HEK293T (cell line): ENCODE measurements around the gene OR10AD1.
"Not testable (repeated sequence)": the region's sequence is repeated elsewhere in the genome, so short reads cannot be mapped to it uniquely, and the experiment has no call there.

Experiments
- CTCF ChIA-PET: fragments of 350-600 bp; formaldehyde crosslinking; extraction: SDS; loops from one replicate; lab custom pipeline; 2021; ENCODE audit warnings: antibody characterized with exemption, inconsistent platforms; lab: Yijun Ruan, JAX
- POLR2A ChIA-PET: fragments of 350-600 bp; formaldehyde crosslinking; extraction: SDS; loops from one replicate; lab custom pipeline; 2020; ENCODE audit warnings: antibody characterized with exemption, inconsistent platforms; lab: Yijun Ruan, JAX
- DNase-seq: peaks from one replicate; pipeline ENCODE4 v3.0.0; 2012; ENCODE audit warnings: mixed read lengths; ENCODE audit errors: extremely low spot score
- ARNT ChIP-seq: fragments of 450-650 bp; IDR thresholded peaks from 2 replicates; pipeline ENCODE4 v1.6.1; 2017; ENCODE audit warnings: mild to moderate bottlenecking
- BHLHE40 ChIP-seq: fragments of 450-650 bp; IDR thresholded peaks from 2 replicates; pipeline ENCODE4 v1.6.1; 2016; ENCODE audit warnings: mild to moderate bottlenecking, moderate library complexity, borderline replicate concordance
- CTBP1 ChIP-seq: fragments of 450-650 bp; IDR thresholded peaks from 2 replicates; pipeline ENCODE4 v1.6.1; 2016; ENCODE audit warnings: borderline replicate concordance
- ELF4 ChIP-seq: fragments of 450-650 bp; IDR thresholded peaks from 2 replicates; pipeline ENCODE4 v1.6.1; 2017; ENCODE audit warnings: antibody characterized with exemption
- FOXA1 ChIP-seq: fragments of 450-650 bp; IDR thresholded peaks from 2 replicates; pipeline ENCODE4 v1.6.1; 2016; ENCODE audit warnings: mild to moderate bottlenecking
- FOXK2 ChIP-seq: fragments of 450-650 bp; IDR thresholded peaks from 2 replicates; pipeline ENCODE4 v1.6.1; 2016; ENCODE audit warnings: mild to moderate bottlenecking
- FOXM1 ChIP-seq: fragments of 450-650 bp; IDR thresholded peaks from 2 replicates; pipeline ENCODE4 v1.6.1; 2017; ENCODE audit warnings: mild to moderate bottlenecking, borderline replicate concordance
- HDGF ChIP-seq: fragments of 450-650 bp; IDR thresholded peaks from 2 replicates; pipeline ENCODE4 v1.6.1; 2017; ENCODE audit warnings: antibody characterized with exemption, borderline replicate concordance
- L3MBTL2 ChIP-seq: fragments of 450-650 bp; conservative IDR thresholded peaks from 2 replicates; pipeline ENCODE4 v1.6.1; 2016; ENCODE audit warnings: mild to moderate bottlenecking
- LEF1 ChIP-seq: fragments of 450-650 bp; IDR thresholded peaks from 2 replicates; pipeline ENCODE4 v1.6.1; 2017; ENCODE audit warnings: mild to moderate bottlenecking, borderline replicate concordance
- NFRKB ChIP-seq: fragments of 450-650 bp; IDR thresholded peaks from 2 replicates; pipeline ENCODE4 v1.6.1; 2016; ENCODE audit warnings: mild to moderate bottlenecking, moderate library complexity
- PKNOX1 ChIP-seq: fragments of 450-650 bp; IDR thresholded peaks from 2 replicates; pipeline ENCODE4 v1.6.1; 2016
- SP1 ChIP-seq: fragments of 450-650 bp; IDR thresholded peaks from 2 replicates; pipeline ENCODE4 v1.6.1; 2017
- SUZ12 ChIP-seq: fragments of 450-650 bp; IDR thresholded peaks from 2 replicates; pipeline ENCODE4 v1.6.1; 2016; ENCODE audit warnings: mild to moderate bottlenecking
- TARDBP ChIP-seq: fragments of 450-650 bp; IDR thresholded peaks from 2 replicates; pipeline ENCODE4 v1.6.1; 2016
- ZNF384 ChIP-seq: fragments of 450-650 bp; IDR thresholded peaks from 2 replicates; pipeline ENCODE4 v1.6.1; 2016

OR10AD1 gene

DNA sequence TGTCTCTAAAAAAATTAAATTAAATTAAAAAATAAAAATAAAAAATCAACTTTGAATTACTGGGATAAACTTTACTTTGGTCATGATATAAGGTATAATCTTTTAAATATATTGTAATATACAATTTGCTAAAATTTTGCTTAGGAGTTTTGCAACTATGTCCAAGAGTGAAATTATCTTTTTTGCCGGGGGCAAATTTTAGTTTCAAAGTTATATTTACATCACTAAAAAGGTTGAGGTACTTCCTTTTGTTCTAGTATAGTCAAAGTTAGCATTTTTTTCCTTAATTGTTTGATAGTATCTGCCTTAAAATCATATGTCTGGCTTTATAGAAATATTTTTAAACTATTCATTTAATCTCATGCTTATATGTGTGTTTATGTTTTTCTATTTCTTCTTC, 17.6 kb upstream of the OR10AD1 start:
- POLR2A ChIA-PET = no interaction called here
- no peak for DNase-seq
- CTCF ChIA-PET = no interaction called here
- TF ChIP-seq SP1 = no peak
- no peak for TF ChIP-seq FOXK2
- no peak for TF ChIP-seq FOXA1
- no peak for TF ChIP-seq SUZ12
- TF ChIP-seq LEF1 = no peak
- TF ChIP-seq L3MBTL2 = no peak
- TF ChIP-seq CTBP1 = no peak

DNA sequence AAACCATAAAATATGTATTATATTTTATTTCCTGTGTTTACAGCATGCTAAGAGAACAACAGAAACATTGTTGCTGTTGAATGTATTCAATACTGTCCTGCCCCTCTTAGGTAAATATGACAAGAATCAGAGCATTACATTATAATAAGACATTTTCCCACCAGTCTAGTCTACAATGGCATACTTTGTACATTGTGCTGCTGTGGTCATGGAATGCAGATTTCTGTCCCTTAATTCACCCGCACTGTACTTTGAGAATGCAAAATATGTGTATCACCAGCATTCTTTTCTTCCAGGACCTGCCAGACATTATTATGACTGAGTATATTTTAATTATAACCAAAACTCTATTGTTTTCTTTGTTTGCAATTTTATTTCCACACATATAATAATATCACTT, 16.5 kb upstream of the OR10AD1 start:
- CTCF ChIA-PET = no interaction called here
- POLR2A ChIA-PET = no interaction called here
- DNase-seq = no peak
- TF ChIP-seq PKNOX1 = no peak
- no peak for TF ChIP-seq ZNF384
- TF ChIP-seq NFRKB = no peak
- TF ChIP-seq FOXA1 = no peak
- TF ChIP-seq FOXM1 = no peak
- TF ChIP-seq HDGF = no peak
- TF ChIP-seq FOXK2 = no peak
- no peak for TF ChIP-seq BHLHE40
- no peak for TF ChIP-seq TARDBP
- TF ChIP-seq L3MBTL2 = no peak
- no peak for TF ChIP-seq ARNT
- no peak for TF ChIP-seq SUZ12
- TF ChIP-seq CTBP1 = no peak

- DNase-seq = no peak
- TF ChIP-seq FOXM1 (no peak), NFRKB (no peak), L3MBTL2 (no peak), TARDBP (no peak), ZNF384 (no peak), FOXK2 (no peak), ARNT (no peak), HDGF (no peak), SP1 (no peak), LEF1 (no peak), SUZ12 (no peak), ELF4 (no peak)
- POLR2A ChIA-PET = no interaction called here
- CTCF ChIA-PET = no interaction called here
Measured at GRCh38 chr12:48216785-48217184, 13.7 kb upstream of the OR10AD1 start.

- POLR2A ChIA-PET, CTCF ChIA-PET, DNase-seq: not testable (repeated sequence)
Measured at GRCh38 chr12:48209495-48209894, 6.4 kb upstream of the OR10AD1 start.

DNA sequence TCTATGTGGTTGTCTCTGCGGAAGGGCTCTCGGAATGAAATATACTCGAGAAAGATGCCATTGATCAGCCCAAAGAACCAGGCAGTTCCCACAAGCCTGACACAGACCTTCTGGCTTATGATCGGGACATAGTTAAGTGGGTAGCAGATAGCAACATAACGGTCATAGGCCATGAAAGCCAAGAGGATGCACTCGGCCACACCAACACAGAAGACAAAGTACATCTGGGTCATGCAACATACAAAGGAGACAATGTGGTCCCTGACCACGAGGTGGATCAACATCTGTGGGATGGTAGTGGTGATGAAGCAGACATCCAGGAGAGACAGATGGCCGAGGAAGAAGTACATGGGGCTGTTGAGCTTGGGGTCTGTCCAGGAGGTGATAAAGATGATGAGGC, 326 bp downstream of the OR10AD1 start:
- ChIA-PET CTCF (no interaction called here), POLR2A (no interaction called here)

DNA sequence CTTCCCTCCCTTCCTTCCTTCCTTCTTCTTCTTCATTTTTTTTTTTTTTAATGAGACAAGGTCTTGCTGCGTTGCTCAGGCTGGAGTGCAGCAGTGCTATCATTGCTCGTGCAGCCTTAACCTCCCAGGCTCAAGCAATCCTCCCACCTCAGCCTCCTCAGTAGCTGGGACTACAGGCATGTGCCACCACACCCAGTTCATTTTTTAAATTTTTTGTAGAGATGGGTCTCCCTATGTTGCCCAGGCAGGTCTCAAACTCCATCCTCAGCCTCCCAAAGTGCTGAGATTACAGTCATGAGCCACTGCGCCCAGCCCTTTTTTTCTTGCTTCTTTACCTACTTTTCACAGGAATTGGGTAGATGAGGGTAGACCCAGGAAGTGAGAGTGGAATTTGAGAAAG, 1.6 kb downstream of the OR10AD1 start:
- ChIA-PET CTCF (no interaction called here), POLR2A (no interaction called here)
- TF ChIP-seq L3MBTL2 (no peak), LEF1 (no peak), SP1 (no peak), NFRKB (no peak), PKNOX1 (no peak), TARDBP (no peak), HDGF (no peak), BHLHE40 (no peak), ELF4 (no peak), ZNF384 (no peak), FOXM1 (no peak), CTBP1 (no peak), FOXK2 (no peak), FOXA1 (no peak), SUZ12 (no peak), ARNT (no peak)
- DNase-seq = no peak

More for the DNA sequence above, 326 bp downstream of the OR10AD1 start:
- no peak for DNase-seq
- TF ChIP-seq L3MBTL2 = 0 out of 2 replicates have a peak, but pooled peaks have one; percentile 13
- no peak for TF ChIP-seq FOXK2

GRCh38 chr12:48201091-48201490, 2.0 kb downstream of the OR10AD1 start:
- ChIA-PET POLR2A (no interaction called here), CTCF (interaction anchor here (0.6 kb wide), 1 partner anchor 431 kb away, joined by 5 read pairs; no protein-coding TSS in a partner anchor)
- TF ChIP-seq L3MBTL2 (no peak), TARDBP (no peak), ZNF384 (no peak)
- DNase-seq = no peak

GRCh38 chr12:48199774-48200221, 3.3 kb downstream of the OR10AD1 start:
- ChIA-PET CTCF (interaction anchor here (0.6 to 2.9 kb wide), 3 partner anchors 10 to 35 kb away, joined by 3 to 10 read pairs (median 4); partner anchors contain the start of gene CCDC184), POLR2A (interaction anchor here (1.5 kb wide), 1 partner anchor 13 kb away, joined by 8 read pairs; no protein-coding TSS in a partner anchor)
- DNase-seq = no peak
- TF ChIP-seq PKNOX1 (peak; percentile 41; the same call in 1 of the 2 replicates), HDGF (no peak), FOXK2 (no peak)
